Uterus (tissue), 2 donors: ENCODE results near the gene PBX1.

Experiments
- POLR2A ChIP-seq, 2 donors: fragments of 450-650 bp; IDR thresholded peaks; one replicate each; pipeline ENCODE4 v1.6.1; 2016; ENCODE audit warnings: antibody characterized with exemption in 2 of 2, mild to moderate bottlenecking in 1 of 2, moderate library complexity in 1 of 2
- TF ChIP-seq, protein P1 (sequence below), 4 experiments: fragments of 200-600 bp in 2 of 4; fragments of 450-650 bp in 2 of 4; sonication (generic) in 2 of 4; IDR thresholded peaks; one replicate each; pipeline ENCODE4 v1.5.1; 2016 to 2019; ENCODE audit warnings: antibody characterized with exemption in 4 of 4, mild to moderate bottlenecking in 2 of 4, moderate library complexity in 1 of 4

GRCh38 chr1:164743976-164744375, 185.0 kb downstream of the PBX1 start:
- TF ChIP-seq, protein P1, sequence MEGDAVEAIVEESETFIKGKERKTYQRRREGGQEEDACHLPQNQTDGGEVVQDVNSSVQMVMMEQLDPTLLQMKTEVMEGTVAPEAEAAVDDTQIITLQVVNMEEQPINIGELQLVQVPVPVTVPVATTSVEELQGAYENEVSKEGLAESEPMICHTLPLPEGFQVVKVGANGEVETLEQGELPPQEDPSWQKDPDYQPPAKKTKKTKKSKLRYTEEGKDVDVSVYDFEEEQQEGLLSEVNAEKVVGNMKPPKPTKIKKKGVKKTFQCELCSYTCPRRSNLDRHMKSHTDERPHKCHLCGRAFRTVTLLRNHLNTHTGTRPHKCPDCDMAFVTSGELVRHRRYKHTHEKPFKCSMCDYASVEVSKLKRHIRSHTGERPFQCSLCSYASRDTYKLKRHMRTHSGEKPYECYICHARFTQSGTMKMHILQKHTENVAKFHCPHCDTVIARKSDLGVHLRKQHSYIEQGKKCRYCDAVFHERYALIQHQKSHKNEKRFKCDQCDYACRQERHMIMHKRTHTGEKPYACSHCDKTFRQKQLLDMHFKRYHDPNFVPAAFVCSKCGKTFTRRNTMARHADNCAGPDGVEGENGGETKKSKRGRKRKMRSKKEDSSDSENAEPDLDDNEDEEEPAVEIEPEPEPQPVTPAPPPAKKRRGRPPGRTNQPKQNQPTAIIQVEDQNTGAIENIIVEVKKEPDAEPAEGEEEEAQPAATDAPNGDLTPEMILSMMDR (IDR thresholded peaks at IDR 0.05): no peak
- TF ChIP-seq POLR2A (IDR thresholded peaks at IDR 0.05): no peak
